GM12801 (cell line): ENCODE measurements around the gene PIK3CA.

ENCODE experiments used
- CTCF ChIP-seq: IDR thresholded peaks from one replicate; pipeline ENCODE4 v1.5.1; 2011; ENCODE audit warnings: control low read depth; ENCODE audit not compliant: insufficient read length; ENCODE audit errors: extremely low read depth

The PIK3CA gene

GRCh38 chr3:179116816-179117215 lies 31.3 kb upstream of the PIK3CA start:
- no peak for TF ChIP-seq CTCF

- TF ChIP-seq CTCF = no peak
Observed at GRCh38 chr3:179133575-179133974, 14.6 kb upstream of the PIK3CA start.

GRCh38 chr3:179136195-179136594 lies 12.0 kb upstream of the PIK3CA start:
- no peak for TF ChIP-seq CTCF

GRCh38 chr3:179141890-179142289 lies 6.3 kb upstream of the PIK3CA start:
- TF ChIP-seq CTCF = no peak

GRCh38 chr3:179146911-179147513 lies 1.1 kb upstream of the PIK3CA start:
- TF ChIP-seq CTCF = no peak

- TF ChIP-seq CTCF = no peak
Observed at GRCh38 chr3:179147514-179147872, 664 bp upstream of the PIK3CA start.

GRCh38 chr3:179148616-179149405 lies 654 bp downstream of the PIK3CA start:
- no peak for TF ChIP-seq CTCF
